ENCODE measurements around the gene EIF4EBP2. TPM values are rescaled to one million over a fixed set of nuclear protein-coding genes. Genes with fewer than 3 reads are reported as not detected.

EIF4EBP2 gene
- total RNA-seq, 4 donors from 2014 or later = 185 to 225 (median 195) TPM

DNA sequence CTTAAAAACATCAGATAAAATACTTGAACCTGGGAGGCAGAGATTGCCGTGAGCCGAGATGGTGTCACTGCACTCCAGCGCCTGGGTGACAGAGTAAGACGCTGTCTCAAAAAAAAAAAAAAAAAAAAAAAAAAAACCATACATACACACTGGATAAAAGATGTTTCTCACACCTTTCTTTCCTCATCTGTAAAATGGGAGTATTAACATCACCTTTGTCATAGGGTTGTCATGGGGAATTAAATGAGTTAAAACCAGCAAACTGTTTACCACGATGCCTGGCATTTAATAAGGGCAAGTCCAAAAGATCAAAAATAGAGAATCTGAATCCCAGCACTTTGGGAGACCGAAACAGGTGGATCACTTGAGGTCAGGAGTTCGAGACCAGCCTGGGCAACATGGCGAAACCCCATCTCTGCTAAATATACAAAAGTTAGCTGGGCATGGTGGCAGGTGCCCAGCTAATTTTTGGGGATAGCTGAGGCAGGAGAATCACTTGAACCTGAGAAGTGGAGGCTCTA is 34.4 kb upstream of the EIF4EBP2 start:
- TF ChIP-seq, protein P1, sequence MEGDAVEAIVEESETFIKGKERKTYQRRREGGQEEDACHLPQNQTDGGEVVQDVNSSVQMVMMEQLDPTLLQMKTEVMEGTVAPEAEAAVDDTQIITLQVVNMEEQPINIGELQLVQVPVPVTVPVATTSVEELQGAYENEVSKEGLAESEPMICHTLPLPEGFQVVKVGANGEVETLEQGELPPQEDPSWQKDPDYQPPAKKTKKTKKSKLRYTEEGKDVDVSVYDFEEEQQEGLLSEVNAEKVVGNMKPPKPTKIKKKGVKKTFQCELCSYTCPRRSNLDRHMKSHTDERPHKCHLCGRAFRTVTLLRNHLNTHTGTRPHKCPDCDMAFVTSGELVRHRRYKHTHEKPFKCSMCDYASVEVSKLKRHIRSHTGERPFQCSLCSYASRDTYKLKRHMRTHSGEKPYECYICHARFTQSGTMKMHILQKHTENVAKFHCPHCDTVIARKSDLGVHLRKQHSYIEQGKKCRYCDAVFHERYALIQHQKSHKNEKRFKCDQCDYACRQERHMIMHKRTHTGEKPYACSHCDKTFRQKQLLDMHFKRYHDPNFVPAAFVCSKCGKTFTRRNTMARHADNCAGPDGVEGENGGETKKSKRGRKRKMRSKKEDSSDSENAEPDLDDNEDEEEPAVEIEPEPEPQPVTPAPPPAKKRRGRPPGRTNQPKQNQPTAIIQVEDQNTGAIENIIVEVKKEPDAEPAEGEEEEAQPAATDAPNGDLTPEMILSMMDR (IDR thresholded peaks at IDR 0.05; ENCODE audit: low read depth) = no peak

DNA sequence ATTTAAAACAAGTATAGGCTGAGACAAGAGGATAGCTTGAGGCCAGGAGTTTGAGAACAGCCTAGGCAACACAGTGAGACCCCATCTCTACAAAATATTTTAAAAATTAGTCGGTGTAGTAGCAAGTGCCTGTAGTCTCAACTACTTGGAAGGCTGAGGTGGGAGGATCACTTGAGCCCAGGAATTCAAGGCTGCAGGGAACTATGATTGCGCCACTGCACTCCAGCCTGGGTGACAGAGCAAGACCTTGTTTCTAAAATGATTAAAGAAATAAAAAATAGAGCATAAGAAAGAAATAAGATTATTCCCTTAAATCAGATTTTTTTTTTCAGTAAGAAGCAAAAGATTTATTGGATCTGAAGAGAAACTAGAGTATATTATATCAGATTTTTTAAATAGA is 33.2 kb upstream of the EIF4EBP2 start:
- TF ChIP-seq, protein P1 (IDR thresholded peaks at IDR 0.05; ENCODE audit: low read depth) = no peak

DNA sequence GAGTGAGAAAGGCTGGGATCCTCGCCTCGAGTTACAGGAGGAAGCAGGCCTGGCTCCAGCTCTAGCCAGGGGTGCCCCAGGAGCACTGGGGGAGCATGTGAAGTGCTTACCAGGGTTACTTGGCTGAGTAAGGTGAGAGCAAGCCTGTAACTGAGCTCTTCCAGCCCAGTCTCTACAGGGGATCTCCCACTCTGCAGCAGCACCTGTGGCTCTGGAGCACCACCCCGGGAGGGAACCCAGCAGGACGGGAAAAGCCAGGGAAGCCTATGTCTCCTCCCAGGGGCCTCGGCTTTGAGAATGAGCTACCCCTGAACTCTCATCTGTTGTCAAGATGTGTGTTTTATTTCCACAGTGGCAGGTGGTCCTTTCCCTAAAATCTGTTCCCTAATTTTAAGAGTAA is 32.1 kb upstream of the EIF4EBP2 start:
- TF ChIP-seq, protein P1 (IDR thresholded peaks at IDR 0.05; ENCODE audit: low read depth) = no peak

DNA sequence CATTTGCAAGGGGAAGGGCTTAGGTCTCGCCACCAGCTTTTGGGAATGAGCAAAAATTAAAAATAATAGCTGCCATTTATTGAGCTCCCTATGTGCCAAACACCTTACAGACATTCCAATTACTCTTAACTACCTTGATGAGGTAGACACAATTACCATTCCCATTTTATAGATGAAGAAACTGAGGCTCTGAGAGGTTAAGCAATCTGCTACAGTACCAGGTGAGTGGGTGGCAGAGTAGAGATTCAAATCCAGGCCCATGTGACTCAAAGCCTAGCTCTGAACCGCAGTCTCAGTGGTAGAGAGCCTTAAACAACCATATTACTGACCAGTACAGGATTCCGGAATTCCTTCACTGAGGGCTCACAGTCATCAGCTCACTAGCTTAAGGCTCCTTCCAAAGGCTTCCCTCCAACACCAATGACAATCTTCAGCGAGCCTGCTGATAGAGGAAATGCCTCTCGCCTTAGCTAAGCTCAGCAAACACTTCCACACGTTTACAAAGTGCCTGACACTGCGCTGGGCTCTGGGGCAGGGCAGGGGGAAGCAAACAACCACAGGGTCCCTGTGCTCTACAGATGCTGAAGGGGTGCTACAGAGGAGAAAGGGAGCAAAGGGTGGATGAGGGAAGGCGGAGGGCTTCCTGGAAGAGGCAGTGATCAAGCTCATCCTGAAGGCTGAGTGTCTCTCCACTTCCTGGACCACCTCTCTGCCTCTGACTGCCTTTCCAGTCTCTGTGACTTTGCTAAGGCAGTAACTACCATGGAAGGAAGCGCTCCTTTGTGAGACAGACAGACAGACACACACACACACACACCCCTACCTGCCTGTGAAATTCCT is 28.9 kb upstream of the EIF4EBP2 start:
- TF ChIP-seq, protein P1 (IDR thresholded peaks at IDR 0.05; ENCODE audit: low read depth) = no peak

DNA sequence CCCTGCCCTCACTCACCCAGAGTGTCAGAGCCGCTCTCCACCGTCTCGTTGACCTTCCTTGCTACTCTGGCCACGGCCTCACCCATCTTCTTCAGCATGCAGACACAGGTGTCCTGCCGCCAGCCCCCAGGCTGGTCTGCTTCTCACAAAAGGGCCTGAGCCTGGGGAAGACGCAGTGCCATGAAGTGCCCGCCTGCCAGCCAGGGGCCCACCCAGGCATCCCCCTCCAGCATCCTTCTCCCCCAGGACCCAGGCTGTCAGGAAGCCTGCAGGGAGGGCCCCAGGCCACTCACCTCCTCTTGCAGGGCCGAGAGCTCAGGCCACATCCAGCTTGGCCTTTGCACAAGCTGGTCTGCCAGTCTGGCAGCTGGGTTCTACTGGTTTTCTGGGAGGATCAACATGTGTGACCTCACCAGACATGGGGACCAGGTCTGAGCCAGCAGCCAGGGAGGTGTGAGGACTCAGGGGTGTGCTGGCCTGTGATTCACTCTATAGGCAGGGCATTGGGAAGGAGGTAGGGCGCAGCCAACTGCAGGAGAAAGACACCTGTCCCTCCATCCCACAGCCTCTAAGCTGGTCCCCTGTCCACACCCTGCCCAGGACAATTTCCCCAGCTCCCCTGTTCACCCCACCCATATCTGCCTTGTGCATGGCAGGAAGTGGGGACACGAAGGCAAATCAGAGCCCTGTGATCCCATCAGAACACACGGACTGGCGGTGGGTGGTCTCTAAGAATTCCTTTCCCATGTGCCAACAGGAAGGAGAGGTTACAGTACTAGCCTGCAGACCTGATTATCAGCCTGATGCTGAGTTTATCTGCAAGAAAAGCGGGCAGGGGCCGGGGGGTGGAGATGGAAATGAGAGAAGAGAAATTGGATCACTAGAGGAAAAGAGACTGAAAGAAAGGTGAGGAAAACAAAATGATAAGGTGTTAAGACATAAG is 27.2 kb upstream of the EIF4EBP2 start:
- TF ChIP-seq, protein P1 (IDR thresholded peaks at IDR 0.05; ENCODE audit: low read depth) = no peak

DNA sequence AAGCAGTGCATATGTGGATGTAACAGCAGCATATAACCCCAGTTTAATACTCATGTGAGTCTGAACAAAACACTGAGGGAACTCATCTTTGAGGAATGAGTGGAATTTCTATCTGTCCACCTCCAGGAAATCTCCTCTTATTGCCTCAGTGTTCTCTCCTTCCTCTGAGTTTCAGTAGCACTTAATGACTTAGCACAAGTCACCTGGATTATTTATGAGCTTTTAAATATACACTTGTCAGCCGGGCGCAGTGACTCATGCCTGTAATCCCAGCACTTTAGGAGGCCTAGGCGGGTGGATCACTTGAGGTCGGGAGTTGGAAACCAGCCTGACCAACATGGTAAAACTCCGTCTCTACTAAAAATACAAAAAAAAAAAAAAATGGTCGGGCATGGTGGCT is 25.8 kb upstream of the EIF4EBP2 start:
- TF ChIP-seq, protein P1 (IDR thresholded peaks at IDR 0.05; ENCODE audit: low read depth) = no peak

Measured in subcutaneous adipose tissue (tissue), 4 donors.